ENCODE data around the gene CACNA2D4.

CACNA2D4 gene

GRCh38 chr12:1841586-1842182, 76.8 kb downstream of the CACNA2D4 start:
- no peaks in the 10 kb centered on the region for H3K79me2 ChIP-seq (ENCODE audit: low read length)
- H3K27ac ChIP-seq (ENCODE audit: low read length) = no peak overlapping the region
- no peaks in the 10 kb centered on the region for H4K20me1 ChIP-seq (ENCODE audit: insufficient read depth, low read length)
- no peak for TF ChIP-seq CTCF (IDR thresholded peaks at IDR 0.05; ENCODE audit: low read depth, low read length)
- no peak for TF ChIP-seq EZH2phosphoT487 (IDR thresholded peaks at IDR 0.05; ENCODE audit: low read depth)
- H3K27me3 ChIP-seq (ENCODE audit: low read depth, low read length) = peaks cover 18% of the 10 kb centered on the region
- no peak overlapping the region for H2AFZ ChIP-seq (ENCODE audit: low read depth, low read length)
- H3K9ac ChIP-seq (ENCODE audit: low read length) = no peak overlapping the region
- H3K36me3 ChIP-seq (replicated peaks; ENCODE audit: low read depth, low read length) = no peaks in the 10 kb centered on the region
- no peak overlapping the region for H3K4me3 ChIP-seq (ENCODE audit: low read length)
- no peaks in the 10 kb centered on the region for H3K9me3 ChIP-seq (ENCODE audit: insufficient read depth, low read length)
- no peaks in the 10 kb centered on the region for H3K4me1 ChIP-seq (ENCODE audit: low read length)
- no peak overlapping the region for H3K4me2 ChIP-seq (ENCODE audit: low read length)

- Histone ChIP-seq H3K9ac (ENCODE audit: low read length) (no peak overlapping the region), H3K27me3 (ENCODE audit: low read depth, low read length) (peaks cover 18% of the 10 kb centered on the region), H3K9me3 (ENCODE audit: insufficient read depth, low read length) (no peaks in the 10 kb centered on the region), H3K4me1 (ENCODE audit: low read length) (no peaks in the 10 kb centered on the region), H3K79me2 (ENCODE audit: low read length) (no peaks in the 10 kb centered on the region), H3K4me3 (ENCODE audit: low read length) (no peak overlapping the region), H4K20me1 (ENCODE audit: insufficient read depth, low read length) (no peaks in the 10 kb centered on the region), H3K27ac (ENCODE audit: low read length) (no peak overlapping the region), H3K36me3 (replicated peaks; ENCODE audit: low read depth, low read length) (no peaks in the 10 kb centered on the region), H3K4me2 (ENCODE audit: low read length) (no peak overlapping the region), H2AFZ (ENCODE audit: low read depth, low read length) (no peak overlapping the region)
- TF ChIP-seq EZH2phosphoT487 (IDR thresholded peaks at IDR 0.05; ENCODE audit: low read depth) = no peak
- no peak for TF ChIP-seq CTCF (IDR thresholded peaks at IDR 0.05; ENCODE audit: low read depth, low read length)
These were observed 77.4 kb downstream of the CACNA2D4 start for GRCh38 chr12:1840981-1841425.

GRCh38 chr12:1839956-1840951, 78.2 kb downstream of the CACNA2D4 start:
- H3K36me3 ChIP-seq (replicated peaks; ENCODE audit: low read depth, low read length) = no peaks in the 10 kb centered on the region
- H3K4me3 ChIP-seq (ENCODE audit: low read length) = no peak overlapping the region
- no peak for TF ChIP-seq EZH2phosphoT487 (IDR thresholded peaks at IDR 0.05; ENCODE audit: low read depth)
- TF ChIP-seq CTCF (IDR thresholded peaks at IDR 0.05; ENCODE audit: low read depth, low read length) = no peak
- no peaks in the 10 kb centered on the region for H3K4me1 ChIP-seq (ENCODE audit: low read length)
- no peak overlapping the region for H2AFZ ChIP-seq (ENCODE audit: low read depth, low read length)
- H3K4me2 ChIP-seq (ENCODE audit: low read length) = no peak overlapping the region
- H3K9me3 ChIP-seq (ENCODE audit: insufficient read depth, low read length) = no peaks in the 10 kb centered on the region
- no peaks in the 10 kb centered on the region for H3K79me2 ChIP-seq (ENCODE audit: low read length)
- no peak overlapping the region for H3K27ac ChIP-seq (ENCODE audit: low read length)
- H4K20me1 ChIP-seq (ENCODE audit: insufficient read depth, low read length) = no peaks in the 10 kb centered on the region
- H3K27me3 ChIP-seq (ENCODE audit: low read depth, low read length) = peaks cover 18% of the 10 kb centered on the region
- H3K9ac ChIP-seq (ENCODE audit: low read length) = no peak overlapping the region

GRCh38 chr12:1839464-1839863, 79.0 kb downstream of the CACNA2D4 start:
- H3K4me3 ChIP-seq (ENCODE audit: low read length) = no peak overlapping the region

More at GRCh38 chr12:1839464-1839863, 79.0 kb downstream of the CACNA2D4 start:
- Histone ChIP-seq H3K36me3 (replicated peaks; ENCODE audit: low read depth, low read length) (no peaks in the 10 kb centered on the region), H3K79me2 (ENCODE audit: low read length) (no peaks in the 10 kb centered on the region), H3K27ac (ENCODE audit: low read length) (no peak overlapping the region), H3K27me3 (ENCODE audit: low read depth, low read length) (peaks cover 14% of the 10 kb centered on the region), H3K4me1 (ENCODE audit: low read length) (no peaks in the 10 kb centered on the region), H3K9ac (ENCODE audit: low read length) (no peak overlapping the region), H4K20me1 (ENCODE audit: insufficient read depth, low read length) (no peaks in the 10 kb centered on the region), H3K9me3 (ENCODE audit: insufficient read depth, low read length) (no peaks in the 10 kb centered on the region), H2AFZ (ENCODE audit: low read depth, low read length) (no peak overlapping the region), H3K4me2 (ENCODE audit: low read length) (no peak overlapping the region)
- TF ChIP-seq EZH2phosphoT487 (IDR thresholded peaks at IDR 0.05; ENCODE audit: low read depth) (no peak), CTCF (IDR thresholded peaks at IDR 0.05; ENCODE audit: low read depth, low read length) (no peak)
